NCI-H2196 (cell line): ENCODE measurements around the gene ALDH1L2.
A peak's percentile ranks its signal among the peaks of the same experiment; 100 is the strongest.

ENCODE experiments used
- DNase-seq: peaks from one replicate; lab custom pipeline; 2025; ENCODE audit not compliant: unreplicated experiment; lab: John Stamatoyannopoulos, UW

ALDH1L2 gene

DNA sequence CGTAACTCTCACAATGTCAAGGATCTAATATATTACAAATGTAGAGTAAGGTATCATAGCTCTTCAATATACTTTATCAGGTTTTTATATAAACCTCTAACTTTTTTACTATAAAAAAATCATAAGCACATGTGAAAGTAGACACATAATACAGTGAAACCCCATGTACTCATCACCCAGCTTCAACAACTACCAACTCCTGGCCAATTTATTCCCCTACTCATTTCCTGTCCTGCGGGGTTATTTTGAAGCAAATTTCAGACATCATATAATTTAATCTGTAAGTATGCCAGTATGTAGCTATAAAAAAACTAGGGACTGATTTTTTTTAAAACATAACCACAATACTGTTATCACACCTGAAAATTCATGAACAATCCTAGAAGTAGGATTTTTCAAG is 50.4 kb downstream of the ALDH1L2 start:
- no peak for DNase-seq

DNA sequence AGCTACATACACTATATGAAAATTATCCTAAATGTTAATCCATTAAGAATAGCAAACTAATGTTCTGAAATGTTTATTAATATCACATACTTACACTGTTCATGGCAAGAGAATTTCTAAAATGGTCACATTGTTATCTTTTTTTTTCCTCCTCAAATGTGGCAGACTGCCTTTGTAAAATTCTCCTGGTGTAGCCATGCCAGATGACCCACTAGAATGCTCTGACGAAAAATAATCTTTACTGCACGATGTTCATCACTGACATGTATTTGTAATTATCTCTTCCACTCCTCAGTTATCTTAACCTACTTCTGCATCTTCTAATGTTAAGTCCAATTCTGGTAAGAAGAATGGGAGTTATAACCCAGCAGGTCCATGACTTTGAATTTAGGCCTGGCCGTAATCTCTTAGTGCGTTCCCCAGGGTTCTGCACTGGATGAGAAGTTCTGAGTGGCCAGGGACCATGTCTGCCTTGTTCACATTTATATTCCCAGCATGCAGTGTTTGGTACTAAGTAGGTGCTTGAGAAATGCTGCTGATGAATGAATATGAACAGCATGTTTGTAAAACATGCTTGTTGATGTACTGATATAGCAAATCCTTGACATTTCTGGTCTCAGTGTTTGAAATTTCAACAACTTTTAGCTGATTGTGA is 51.4 kb downstream of the ALDH1L2 start:
- no peak for DNase-seq

DNA sequence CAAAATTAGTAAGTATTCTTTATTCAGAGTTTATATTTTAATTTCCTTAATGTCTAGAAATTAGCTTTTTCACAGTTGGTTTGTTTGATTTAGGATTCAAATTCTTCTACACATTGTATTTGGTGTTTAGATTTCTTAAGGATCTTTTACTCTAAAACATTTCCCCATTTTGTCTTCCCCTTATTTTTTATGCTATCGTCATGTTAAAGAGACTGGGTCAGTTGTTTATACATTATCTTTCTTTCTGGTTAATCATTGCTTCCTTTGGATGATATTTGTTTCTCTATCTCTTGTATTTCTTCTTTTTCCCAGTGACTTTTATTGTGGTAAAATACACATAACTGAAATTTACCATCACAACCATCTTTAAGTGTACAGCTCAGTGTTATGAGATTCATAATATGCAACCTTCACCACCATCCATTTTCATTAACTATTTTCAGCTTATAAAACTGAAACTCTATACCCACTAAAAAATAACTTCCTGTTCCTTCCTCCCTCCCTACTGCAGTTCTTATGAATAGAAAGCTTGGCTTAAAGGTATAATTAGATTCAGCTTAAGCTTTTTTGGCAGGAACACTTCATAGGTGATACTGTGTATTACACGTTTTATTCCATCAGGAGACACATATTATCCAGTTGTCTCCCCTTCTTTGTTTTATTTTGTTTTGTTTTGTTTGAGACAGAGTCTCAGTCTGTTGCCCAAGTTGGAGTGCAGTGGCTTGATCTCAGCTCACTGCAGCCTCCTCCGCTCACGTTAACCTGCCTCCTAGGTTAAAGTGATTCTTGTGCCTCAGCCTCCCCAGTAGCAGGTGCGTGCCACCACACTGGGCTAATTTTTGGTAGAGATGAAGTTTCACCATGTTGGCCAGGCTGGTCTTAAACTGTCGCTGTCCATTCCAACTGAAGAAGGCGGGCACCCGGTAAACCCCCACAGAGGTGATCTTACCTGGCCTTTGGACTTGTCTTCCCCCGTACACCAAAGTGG is 53.1 kb downstream of the ALDH1L2 start:
- DNase-seq = peak; percentile 57

DNA sequence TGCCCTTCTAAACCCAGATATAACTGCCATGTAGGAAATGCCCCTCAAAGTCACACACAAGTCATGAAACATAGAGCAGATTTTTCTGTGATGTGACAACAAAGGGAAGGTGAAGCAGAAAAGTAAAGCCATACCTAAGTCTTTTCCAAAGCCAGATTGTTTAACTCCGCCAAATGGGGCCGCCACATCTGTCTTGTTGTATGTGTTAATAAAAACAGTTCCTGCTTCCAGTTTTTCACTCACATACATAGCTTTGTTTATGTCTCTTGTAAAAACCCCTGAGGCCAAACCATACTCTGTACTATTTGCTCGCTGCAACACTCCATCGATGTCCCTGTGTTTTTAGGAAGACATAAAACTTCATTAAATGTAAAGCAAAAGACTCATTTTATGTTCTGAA is 57.8 kb downstream of the ALDH1L2 start:
- DNase-seq = no peak

DNA sequence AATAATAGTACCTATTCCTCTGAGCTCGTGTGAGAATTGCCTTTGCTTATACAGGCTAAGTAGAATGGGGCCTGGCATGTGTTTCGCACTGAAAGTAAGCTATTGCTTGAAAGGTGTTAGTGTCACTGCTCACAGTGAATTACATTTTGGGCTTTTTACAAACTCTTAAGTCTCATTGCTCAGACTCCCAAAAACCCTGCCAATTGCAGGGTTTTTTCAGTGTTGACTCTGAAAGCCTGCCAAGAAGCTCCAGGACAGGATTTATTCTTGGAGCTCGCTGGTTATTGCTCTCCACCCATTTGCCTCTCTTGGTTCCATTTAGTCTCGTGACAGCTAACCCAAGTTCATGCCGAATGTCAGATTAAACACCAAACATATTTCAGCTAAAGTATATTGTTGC is 58.4 kb downstream of the ALDH1L2 start:
- DNase-seq = peak; percentile 26

DNA sequence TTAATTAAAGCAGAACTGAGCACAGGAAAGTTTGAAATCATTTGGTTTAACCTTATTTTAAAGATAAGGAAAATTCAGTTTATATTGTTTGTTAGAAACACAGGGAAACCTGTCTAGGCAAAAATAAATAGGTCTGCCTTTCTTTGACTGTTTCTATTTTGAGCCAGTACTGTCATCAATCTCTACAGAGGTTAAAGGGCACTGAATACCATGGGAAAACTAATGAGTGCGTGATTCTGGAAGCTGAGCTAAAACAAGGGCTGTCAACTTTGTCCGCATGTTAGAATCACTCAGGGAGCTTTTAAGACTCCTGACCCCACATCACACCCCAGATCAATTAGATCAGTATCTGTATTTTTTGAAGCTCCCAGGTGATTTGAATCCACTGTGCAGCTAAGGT is 59.3 kb downstream of the ALDH1L2 start:
- no peak for DNase-seq

DNA sequence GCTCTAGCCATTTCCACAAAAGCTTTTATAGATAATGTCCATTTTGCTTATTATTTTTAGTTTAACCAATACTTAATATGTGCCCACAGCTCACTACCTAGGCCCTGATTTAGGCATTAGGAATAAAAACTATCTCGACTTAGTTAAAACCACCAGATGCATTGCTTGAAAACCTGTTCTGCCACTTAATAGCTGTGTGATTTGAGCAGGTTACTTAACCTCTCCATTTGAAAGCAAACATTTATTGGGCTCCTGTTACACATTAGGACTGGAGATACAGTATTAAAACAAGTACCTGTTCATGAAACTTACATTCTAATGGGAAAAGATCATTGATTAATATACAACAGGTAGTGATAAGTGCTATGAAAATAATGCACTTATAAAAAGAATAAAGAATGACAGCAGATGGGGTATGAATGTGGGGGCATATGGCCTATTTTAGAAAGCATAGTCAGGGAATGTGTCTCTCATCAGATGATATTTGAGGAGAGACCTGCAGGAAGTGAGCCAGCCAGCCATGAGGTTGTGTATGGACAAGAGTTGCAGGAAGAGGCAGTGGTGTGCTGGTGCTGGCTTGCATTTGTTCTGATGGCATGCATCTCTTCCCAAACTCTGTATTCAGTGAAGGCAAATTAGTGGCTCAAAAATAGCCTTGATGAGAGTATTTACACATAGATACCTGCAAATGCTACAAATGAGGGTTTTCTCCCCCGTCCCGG is 63.9 kb downstream of the ALDH1L2 start:
- peak; percentile 43 for DNase-seq

DNA sequence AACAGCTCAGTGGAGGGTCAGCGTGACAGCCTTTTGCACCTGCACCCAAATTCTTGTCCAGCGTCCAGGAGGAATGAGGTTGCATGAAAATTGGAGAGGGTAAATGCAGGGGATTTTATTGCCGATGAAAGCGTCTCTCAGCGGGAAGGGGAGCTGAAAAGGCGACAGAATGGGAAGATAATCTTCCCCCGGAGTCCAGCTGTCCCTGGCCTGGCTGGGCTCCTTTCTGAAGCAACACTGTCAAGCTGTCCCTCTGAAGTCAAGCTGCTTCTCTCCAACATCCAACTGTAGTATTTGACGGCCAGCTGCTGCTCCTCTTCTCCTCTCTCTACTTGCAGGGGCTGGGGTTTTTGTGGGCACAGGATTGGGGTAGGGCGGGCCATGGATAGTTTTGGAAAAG is 65.5 kb downstream of the ALDH1L2 start:
- DNase-seq = peak; percentile 27

DNA sequence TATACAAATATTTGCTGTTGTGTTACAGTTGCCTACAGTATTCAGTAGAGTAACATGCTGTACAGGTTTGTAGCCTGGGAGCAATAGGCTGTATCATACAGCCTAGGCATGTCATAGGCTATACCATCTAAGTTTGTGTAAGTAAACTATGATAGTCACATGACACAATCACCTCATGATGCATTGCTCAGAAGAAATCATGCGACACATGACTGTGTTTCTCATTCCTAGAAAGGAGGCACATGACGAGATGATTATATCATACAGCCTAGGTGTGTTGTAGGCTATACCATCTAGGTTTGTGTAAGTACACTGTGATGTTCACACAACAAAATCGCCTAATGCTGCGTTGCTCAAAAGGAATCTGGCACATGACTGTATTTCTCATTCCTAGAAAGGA is 66.2 kb downstream of the ALDH1L2 start:
- no peak for DNase-seq

DNA sequence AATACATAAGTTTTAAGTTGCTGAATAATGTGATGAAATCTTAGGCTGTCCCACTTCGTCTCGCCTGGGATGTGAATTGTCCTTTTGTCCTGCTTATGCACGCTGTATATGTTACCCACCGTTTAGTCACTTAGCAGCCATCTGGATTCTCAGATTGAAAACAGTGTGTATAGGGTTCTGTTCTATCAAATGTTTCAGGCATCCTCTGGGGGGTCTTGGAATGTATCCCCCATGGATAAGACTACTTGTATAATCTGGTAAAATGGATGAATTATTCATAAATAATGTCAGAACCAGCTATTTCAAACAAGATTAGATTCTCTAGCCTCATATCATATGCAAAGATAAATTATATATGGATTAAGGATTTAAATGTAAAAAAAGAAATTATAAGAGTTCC is 68.7 kb downstream of the ALDH1L2 start:
- DNase-seq = no peak

DNA sequence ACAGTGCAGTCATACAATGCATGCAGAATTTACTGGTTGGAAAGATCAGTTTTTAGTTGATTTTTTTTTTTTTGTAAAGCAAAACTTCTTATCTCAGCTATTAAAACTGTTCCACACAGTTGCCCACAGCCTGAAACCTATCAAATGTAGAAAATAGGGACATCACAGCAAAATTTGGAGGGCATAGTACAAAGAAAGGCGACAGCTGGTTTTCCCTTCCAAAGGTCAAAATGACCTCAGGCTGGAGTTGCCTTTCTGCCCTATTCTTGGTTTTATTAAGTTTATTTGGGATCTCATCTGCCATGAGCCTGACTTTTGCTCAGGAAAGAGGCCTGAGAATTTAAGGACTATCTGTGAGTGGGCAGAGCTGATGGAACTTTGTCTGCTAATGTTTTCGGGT is 69.7 kb downstream of the ALDH1L2 start:
- no peak for DNase-seq

DNA sequence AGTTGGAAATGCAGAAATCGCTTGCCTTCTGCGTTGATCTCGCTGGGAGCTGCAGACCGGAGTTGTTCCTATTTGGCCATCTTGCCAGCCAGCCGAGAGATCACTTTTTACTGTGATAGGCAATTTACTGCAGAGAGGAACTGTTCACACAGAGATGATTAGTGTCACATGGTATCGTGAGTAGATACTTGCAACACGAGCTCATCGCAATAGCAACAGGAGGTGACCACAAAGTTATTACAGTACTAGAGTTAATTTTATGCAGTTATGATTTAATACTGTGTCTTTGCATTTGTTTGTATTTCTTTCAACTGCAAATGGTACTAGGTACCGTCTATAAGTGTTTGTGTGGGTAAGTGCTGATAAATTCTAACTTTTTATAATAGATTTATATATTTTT is 70.4 kb downstream of the ALDH1L2 start:
- DNase-seq = no peak

DNA sequence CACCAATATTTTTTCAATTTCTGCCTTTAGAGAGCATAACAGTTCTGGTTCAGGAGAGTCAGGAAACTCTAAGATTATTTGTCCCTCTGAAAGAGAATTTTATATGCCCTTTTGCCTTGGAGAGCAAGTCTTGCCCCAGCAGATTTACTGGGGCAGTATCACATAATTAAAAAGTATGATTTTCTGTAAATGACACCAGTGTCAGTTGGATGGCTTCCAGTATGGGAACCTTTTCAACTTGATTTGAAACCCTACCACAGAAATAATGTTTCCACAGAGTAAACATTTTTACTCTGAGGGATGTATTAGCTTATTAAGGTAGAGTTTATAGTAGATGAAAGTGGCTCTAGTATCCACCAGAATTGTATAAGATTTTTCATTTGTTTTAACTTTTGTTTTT is 82.8 kb downstream of the ALDH1L2 start:
- no peak for DNase-seq

DNA sequence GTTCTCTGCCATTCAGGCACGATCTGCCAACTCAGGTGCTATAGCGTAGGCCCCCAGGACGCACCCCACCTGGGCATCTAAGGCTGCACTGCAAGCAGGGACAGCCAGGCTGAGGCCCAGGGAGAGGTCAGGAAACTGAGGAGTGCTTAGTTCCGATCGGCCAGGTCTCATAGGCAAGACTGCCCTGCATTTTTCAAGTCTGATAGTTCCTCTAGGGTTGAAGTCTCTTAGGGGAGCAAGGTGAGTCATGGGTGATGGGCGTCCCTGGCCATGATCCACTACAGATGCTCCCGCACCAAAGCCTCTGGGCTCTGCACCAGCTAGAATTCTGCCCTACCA is 84.9 kb downstream of the ALDH1L2 start:
- DNase-seq = no peak

DNA sequence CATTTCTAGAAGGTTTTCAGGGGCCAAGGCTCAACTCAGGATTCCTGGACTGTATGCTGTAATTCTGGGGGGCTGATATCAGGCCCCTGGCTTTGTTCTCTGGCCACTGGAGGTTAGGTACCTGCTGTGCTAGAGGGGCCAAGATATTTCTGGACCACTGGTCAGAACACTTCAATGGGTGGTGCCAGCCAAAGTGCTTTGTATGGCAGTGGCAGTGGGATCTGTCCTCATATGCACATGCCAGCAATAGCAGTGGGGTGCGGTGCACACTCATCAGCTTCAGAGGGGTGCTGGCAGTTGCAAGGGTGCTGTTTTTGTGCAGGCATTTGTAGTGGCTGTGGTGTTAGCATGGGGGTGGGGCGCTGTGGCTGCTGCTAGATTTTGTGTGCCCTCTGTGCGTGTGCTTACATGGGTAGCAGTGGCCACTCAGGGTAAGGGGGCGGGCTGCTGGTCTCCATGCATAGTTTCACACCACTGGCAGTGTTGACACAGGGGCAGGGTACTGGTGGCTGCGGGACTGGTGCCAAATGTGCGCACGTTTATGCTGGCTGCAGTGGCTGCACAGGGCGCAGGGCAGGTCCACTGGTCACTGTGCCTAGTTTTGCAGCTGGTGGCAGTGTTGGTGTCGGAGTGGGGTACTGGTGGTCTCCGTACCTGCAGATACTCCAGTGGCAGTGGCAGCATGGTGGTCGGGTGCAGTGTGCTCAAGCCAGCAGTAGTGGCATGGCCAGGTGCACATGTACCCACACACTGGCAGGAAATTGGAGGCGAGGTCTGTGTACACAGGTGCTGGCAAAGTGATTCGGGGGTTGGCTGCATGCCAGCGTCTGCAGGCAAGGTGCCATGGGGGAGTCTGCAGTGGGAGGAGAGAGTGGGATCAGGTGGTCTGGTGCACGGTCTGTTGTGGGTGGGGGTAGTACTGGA is 85.6 kb downstream of the ALDH1L2 start:
- peak; percentile 73 for DNase-seq

DNA sequence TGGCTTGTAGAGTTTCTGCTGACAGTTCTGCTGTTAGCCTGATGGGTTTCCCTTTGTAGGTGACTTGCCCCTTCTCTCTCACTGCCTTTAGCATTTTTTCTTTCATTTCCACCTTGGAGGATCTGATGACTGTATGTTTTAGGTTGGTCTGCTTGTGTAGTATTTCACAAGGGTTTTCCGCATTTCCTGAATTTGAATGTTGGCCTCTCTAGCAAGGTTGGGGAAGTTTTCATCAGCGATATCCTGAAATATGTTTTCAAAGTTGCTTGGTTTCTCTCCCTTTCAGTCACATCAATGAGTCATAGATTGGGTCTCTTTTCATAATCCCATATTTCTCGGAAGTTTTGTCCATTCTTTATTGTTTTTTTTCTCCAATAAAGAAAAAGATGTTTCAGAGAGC is 86.7 kb downstream of the ALDH1L2 start:
- no peak for DNase-seq

DNA sequence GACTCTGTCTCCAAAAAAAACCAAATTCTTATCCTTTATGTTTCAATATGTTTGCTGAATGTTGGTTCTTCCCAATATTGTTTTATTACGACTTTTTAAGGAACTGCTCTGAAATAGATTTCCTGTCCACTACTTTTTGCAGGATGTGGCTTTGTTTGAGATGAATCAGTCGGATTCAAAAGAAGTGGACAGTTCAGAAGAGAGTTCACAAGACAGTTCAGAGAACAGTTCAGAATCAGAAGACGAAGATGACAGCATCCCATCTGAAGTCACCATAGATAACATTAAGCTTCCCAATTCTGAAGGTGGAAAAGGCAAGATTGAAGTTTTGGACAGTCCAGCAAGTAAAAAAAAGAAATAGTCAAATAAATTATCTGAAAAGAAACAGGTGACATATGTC is 89.9 kb downstream of the ALDH1L2 start:
- no peak for DNase-seq

DNA sequence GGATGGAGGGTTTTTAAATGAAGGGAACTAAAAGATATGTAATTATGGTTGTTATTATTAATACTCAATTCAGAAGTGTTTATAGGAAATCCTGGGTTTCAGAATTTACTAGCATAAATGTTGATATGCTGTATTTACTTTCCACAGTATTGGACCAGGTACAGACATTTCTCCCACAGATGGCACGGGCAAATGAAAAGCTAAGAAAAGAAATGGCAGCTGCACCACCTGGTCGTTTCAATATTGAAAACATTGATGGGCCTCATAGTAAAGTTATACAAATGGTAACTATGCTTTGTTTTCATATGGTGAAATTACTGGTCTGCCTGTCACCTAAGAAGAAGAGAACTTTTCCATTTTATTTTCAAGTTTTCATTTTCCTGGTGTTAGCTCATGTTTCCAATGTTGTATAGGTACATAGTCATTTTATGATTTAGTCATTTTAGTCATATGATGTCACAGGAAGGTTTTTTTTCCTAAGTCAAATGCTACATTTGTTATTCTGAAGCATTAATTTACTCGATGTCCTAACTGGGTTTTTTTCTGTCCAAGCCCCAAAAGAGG is 92.6 kb downstream of the ALDH1L2 start:
- DNase-seq = no peak

DNA sequence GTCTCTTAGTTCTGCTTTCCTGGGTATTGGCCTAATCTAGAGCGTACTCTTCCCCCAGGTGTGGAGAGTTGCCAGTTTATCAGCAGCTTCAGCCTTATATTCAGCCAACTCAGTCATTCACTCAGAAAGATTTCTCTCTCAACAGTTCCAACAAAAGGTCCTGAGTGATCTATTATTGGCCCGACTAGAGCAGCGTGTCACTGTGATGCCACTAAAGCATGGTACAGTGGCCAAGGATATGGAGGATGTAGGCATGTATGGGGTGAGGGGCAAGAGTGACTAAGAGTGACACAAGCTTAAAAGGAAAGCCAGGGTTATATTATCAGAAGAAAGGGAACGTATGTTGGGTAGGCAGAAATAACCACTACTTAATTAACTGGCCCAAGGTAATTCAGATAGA is 93.3 kb downstream of the ALDH1L2 start:
- no peak for DNase-seq
